SU-DHL-6 (cell line): ENCODE results near the gene CYP26A1.

Experiments
- EZH2phosphoT487 ChIP-seq: fragments of 200-600 bp; sonication (generic), shearing (Covaris generic); conservative IDR thresholded peaks from 2 replicates; pipeline ENCODE4 v1.6.1; 2018; ENCODE audit warnings: mild to moderate bottlenecking, antibody characterized with exemption, low read length, moderate library complexity, mixed read lengths
- TF ChIP-seq, protein P1 (sequence below): fragments of 200-600 bp; sonication (generic); IDR thresholded peaks from one replicate; pipeline ENCODE4 v1.5.1; 2017; ENCODE audit warnings: antibody characterized with exemption, mild to moderate bottlenecking, low read length, moderate library complexity; ENCODE audit not compliant: insufficient read depth, poor library complexity, severe bottlenecking

DNA sequence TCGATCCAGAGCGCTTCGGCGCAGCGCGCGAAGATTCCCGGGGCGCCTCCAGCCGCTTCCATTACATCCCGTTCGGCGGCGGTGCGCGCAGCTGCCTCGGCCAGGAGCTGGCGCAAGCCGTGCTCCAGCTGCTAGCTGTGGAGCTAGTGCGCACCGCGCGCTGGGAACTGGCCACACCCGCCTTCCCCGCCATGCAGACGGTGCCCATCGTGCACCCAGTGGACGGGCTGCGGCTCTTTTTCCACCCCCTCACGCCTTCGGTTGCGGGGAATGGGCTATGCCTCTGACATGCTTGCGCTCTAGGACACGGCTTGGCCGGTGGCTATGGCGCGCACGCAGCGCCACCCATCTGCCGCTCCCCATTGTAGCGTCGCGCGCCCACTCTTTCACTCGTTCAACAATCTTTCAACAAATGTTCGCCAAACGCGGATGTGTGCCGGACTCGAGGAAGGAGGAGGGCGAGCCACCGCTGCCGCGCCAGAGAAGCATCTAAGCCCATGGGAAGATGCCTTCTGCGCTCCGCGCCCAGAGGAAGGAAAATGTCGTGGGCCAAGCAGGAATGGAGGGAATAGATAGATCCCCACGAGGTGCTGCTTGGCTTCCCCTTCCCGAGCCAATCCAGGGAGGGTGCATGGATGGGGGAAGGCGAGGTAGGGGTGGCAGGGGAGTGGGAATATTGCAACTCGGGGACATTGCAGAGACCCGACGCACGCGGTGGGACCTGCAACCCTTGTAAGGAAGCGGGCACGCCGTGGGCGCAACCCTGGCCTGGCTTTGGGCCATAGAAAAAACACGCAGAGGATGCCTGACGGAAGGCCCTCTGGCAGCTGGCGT, 5.1 kb upstream of the CYP26A1 start:
- TF ChIP-seq, protein P1, sequence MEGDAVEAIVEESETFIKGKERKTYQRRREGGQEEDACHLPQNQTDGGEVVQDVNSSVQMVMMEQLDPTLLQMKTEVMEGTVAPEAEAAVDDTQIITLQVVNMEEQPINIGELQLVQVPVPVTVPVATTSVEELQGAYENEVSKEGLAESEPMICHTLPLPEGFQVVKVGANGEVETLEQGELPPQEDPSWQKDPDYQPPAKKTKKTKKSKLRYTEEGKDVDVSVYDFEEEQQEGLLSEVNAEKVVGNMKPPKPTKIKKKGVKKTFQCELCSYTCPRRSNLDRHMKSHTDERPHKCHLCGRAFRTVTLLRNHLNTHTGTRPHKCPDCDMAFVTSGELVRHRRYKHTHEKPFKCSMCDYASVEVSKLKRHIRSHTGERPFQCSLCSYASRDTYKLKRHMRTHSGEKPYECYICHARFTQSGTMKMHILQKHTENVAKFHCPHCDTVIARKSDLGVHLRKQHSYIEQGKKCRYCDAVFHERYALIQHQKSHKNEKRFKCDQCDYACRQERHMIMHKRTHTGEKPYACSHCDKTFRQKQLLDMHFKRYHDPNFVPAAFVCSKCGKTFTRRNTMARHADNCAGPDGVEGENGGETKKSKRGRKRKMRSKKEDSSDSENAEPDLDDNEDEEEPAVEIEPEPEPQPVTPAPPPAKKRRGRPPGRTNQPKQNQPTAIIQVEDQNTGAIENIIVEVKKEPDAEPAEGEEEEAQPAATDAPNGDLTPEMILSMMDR = no peak
- no peak for TF ChIP-seq EZH2phosphoT487
